GM20431 (cell line): ENCODE data around the gene COL23A1.
"Not testable (repeated sequence)": the region's sequence is repeated elsewhere in the genome, so short reads cannot be mapped to it uniquely, and the experiment has no call there.

Experiments
- in situ Hi-C: fragments of 300-500 bp; cut with MseI, MboI; formaldehyde crosslinking; loops from one replicate; pipeline ENCODE4 v1.15.0; 2020; ENCODE audit warnings: low sequenced_read_pairs; ENCODE audit not compliant: unreplicated experiment

COL23A1 gene

GRCh38 chr5:178247481-178248456 is 342.4 kb downstream of the COL23A1 start:
- in situ Hi-C loops, result no loop called here

GRCh38 chr5:178246624-178247279 is 343.4 kb downstream of the COL23A1 start:
- in situ Hi-C loops, result no loop called here

DNA sequence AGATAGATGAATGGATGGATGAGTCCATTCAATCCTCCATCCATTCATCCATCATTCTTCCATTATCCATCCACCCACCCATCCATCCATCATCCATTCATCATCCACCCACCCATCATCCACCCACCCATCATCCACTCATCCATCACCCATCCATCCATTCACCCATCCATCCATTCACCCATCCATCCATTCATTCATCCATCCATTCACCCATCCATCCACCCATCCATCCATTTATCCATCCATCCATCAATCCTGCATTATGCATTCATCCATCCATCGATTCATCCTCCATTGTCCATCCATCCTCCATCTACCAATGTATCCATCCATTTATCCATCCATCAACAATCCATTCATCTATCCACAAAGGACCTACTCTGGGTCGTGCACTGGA is 344.8 kb downstream of the COL23A1 start:
- in situ Hi-C loops, result no loop called here

DNA sequence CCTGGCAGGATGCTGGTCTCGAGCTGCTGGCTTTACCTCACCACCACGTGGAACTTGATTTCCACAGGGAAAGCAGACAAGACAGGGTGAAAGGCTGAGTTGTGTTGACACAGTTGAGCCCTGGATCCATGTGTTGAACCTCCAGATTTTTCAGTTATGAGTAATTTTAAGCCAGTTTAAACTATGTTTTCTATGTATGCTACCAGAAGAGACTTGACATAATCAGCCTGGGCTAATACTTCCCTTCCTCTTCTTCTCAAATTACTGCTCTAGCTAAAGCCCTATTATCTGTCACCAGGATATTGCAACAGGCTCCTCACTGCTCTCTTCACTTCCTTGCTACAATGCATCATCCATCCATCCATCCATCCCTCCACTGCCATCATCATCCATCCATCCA is 345.6 kb downstream of the COL23A1 start:
- in situ Hi-C loops, result no loop called here

DNA sequence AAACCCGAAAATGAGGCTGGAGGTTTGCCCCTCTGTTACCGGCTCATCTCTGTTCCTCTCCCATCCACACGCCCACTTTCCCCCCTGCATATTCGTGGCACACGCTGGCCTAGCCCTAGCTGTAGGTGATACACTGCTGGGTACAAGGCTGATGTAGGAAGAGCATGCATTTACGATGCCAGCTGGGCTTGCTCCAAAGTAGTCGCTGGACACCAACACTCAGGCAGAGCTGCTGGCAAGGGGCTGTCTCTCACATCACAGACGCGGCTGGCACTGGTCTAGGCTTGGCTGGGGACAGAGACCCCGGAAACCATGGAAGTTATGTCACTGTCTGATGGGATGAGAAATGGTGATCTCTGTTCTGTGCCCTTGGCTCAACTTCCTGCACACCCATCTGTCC is 347.8 kb downstream of the COL23A1 start:
- in situ Hi-C loops, result no loop called here

- in situ Hi-C loops, result no loop called here
These were observed 348.4 kb downstream of the COL23A1 start for GRCh38 chr5:178241688-178242231.

DNA sequence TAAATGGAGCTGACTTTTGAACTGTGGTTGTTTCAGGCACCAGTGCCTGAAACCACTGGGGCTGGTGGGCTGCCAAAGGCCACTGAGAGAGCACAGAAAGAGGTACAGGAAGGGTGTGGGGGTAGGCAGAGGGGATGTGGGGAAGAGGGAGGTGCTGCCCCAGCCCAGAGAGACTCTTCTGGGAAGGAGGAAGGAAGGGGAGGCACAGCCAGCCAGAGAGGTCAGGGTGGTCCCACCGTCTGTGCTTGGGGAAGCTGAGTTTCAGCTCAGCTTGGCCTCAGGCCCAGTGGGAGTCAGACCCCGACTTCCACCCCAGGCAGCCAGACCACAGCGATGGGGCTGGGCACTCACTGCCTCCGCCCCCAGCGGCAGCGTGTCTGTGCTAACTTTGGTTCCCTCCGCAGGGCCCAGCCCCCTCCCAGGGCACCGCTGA is 348.9 kb downstream of the COL23A1 start:
- in situ Hi-C loops, result no loop called here

- in situ Hi-C loops, result no loop called here
These were observed 349.4 kb downstream of the COL23A1 start for GRCh38 chr5:178240766-178241165.

DNA sequence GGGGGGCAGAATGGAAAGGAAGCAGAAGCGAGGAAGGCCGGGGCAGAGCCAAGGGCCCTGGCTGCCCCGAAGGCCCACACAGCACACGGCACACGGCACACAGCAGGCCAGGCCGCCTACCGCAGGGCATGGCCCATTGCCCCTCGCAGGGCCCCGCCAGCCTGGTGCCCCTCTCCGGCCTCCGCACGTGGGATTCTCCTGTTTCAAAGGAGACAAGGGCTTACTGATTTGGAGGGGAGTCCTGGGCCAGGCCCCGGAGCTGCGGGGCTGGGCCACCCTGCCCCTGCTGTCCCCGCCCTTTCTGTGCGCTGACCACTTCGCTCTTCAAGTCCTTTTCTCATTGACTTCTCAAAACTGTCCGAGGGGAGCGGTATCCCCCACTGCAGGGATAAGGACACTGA is 349.9 kb downstream of the COL23A1 start:
- in situ Hi-C loops, result no loop called here

- in situ Hi-C loops, result not testable (repeated sequence)
These were observed 350.4 kb downstream of the COL23A1 start for GRCh38 chr5:178239626-178240301.

- in situ Hi-C loops, result no loop called here
These were observed 351.2 kb downstream of the COL23A1 start for GRCh38 chr5:178238711-178239592.

DNA sequence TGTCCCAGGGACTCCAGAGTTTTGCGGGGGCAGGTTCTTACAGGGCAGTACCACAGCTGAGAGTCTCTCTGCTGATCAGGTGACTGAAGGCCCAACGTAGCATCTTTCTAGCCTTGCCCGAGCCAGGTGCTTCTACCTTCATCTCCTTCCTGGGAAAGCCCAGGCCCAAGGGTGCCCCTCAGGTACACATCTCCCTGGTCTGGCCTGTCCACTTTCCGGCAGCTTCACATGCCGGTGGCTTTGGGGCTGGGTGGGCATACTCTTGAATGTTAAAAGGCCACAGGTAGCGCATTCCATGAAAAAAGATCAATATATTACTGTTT is 351.9 kb downstream of the COL23A1 start:
- in situ Hi-C loops, result no loop called here

DNA sequence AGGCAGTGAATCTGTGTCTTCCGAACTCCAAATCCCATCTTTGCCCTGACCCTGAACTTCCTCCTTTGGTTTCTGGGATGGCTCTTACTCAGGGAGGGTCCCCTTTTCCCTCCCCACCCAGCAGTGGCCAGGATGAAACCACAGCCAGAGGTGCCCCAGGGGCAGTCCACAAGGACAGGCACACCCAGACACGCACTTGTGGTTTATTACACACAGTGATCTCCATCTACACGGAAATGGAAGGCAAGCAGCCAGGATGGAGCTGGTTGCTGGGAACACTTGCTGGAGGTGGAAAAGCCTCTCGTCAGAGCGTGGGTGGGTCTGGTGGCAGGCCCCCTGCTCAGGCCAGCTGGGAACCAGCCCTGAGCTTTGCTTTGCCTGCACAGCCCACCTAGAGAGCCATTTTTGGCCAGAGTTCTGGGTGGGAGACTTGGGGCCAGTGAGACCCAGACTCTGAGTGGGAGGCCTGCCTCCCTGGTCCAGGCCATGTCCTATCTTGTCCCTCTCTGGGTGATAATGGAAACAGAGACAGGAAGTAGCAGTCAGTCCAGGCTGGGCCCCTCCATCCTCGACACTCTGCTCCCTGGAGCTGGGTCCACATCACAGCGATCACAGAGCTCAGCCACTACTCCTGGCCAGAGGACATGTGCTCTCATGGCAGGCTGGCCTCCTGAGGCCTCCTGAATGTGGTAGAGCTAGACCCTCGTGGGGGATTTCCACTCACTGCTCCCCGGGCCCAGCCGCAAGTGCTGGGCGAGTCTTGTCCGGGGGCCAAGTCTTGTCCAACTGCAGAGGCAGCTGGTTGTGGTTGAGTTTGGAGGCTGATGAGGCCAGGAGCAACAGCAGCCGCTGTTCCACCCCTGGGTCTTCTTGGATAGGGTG is 352.5 kb downstream of the COL23A1 start:
- in situ Hi-C loops, result no loop called here

GRCh38 chr5:178236679-178237078 is 353.5 kb downstream of the COL23A1 start:
- in situ Hi-C loops, result no loop called here

DNA sequence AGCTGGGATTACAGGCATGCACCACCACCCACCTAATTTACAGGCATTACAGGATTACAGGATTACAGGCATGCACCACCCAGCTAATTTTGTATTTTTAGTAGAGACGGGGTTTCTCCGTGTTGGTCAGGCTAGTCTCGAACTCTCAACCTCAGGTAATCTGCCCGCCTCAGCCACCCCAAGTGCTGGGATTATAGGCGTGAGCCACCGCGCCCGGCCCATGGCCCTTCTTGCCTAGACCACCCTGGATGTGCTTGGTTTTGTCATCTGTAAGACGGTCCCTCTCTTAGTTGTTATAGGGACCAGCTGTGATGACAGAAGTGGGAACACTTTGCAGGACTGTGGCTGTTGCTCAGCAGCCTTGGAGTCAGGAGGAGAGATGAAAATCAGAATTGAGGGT is 354.1 kb downstream of the COL23A1 start:
- in situ Hi-C loops, result no loop called here

- in situ Hi-C loops, result no loop called here
These were observed 354.6 kb downstream of the COL23A1 start for GRCh38 chr5:178235588-178235974.

DNA sequence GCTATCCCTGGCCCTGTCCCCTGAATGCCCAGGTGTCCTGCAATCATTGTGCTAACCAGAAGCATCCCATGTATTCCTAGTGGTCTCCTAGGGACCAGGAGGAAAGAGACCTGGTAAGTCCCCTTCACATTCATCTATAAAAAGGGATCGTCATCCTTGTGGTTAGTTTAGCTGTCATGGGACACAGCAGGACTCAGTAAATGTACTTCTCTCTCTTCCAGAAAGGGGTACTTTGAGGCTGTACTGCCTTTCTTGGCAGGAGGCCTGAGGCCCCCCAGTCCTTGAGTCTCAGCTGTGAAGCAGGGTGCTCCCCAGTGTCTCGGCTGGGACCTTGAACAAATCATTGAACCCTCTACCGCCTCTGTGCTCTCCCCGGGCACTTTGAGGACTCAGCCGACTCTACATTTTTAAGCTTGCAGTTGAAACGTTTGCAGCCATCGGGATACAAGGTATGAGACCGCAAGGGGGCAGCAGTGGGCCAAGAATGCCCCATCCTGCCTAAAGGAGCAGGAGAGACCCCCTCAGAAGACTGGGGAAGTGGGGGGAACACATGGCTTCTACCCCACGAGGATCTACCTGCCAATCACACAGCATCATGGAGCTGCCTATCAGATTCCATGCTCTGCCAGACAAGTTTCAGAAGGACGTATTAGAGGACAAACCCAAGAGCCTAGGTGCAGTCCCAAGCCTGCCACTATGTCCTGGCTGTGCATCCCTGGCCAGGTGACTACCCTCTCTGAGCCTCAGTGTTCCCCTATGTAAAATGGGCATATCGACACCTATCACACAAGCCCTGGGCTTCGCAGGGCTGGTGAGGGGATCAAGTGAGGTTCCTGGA is 355.2 kb downstream of the COL23A1 start:
- in situ Hi-C loops, result no loop called here
